Aortic smooth muscle cell (primary cell): ENCODE results near the gene LDAF1. TPM values are rescaled to one million over a fixed set of nuclear protein-coding genes. Genes with fewer than 3 reads are reported as not detected.

ENCODE experiments used
- total RNA-seq: library from RNA; depleted of rRNA; stranded (reverse); fragments of >200 nt; gene quantifications from 2 replicates; pipeline ENCODE4 v1.2.3, GENCODE V29; 2014

LDAF1 gene
- 25.6 and 29.0 TPM in 2 replicates for total RNA-seq

DNA sequence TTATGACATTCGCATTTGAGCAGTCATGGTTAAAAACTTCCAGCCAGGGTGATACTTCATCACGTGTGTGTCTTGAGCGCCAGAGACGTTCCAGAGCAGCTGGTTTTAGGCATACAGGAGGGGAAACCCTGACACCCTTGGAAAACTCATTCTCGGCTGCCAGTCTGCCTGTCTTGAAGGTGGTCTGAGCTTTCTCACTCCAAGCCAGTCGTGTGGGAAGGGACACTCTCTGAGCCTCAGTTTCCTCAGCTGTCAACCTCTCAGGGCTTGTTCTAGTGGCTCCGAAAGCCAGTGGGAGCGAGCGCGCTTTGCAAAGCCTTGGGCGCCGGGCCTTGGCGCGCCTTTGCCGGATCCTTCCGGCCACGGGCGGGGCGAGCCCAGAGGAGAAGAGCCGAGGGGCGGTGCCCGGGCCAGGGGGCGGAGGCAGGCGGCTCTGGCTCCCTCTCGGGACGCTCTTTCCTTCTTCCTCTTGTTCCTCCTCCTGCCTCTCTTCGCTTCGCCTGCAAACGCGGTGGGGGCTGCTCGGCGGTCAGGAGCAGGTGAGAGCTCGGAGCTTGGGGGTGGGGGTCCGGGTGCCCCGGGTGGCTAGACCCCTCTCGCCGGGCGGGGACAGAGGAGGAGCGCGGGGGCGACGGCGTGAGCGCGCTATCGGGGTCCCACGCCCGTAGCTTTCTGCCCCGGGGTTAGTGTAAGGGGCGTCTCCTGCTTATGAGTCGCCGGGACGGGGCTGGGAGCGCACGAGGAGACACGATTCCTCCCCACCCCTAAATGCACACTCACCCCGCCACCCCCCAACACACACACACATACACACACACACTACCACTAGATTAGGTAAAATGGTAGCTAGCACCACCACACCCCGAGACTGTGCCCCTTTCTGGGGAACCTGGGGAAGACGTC, at the start of gene LDAF1:
TSS of gene LDAF1 (plus strand) at position 467 of the 903 bp plus-strand sequence. CDS start 2,509 bp downstream, outside the sequence.

DNA sequence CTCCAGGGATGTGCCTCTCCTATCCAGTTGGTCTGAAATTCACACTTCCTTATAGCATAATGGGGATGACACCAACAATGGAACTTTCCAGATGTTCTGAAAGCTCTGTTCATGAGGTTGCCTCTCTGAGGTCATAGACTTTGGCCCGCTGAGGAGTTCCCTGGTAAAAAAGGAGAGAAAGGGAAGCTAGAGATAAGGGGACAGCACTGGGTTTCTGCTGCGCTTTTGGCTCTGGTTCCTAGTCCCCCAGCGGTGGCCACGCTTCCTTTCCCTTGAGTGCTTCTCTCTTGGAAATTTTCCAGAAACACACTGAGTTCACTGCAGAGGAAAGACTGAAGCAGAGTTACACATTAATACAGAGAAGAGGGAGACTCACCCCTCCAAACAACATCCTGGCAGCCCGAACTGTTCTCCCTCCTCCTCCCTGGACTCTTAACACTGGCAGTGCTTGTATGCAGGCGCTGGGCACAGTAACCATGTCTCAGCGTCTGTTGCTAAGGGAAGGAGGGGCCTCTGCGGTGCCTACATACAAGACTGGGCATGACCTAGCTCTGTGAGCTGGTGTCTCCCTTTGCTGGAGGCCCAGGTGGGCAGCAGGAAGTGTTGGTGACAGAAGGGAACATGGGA, 8.0 kb upstream of the LDAF1 start, which contains the start of gene DNAH3:
TSS of gene DNAH3 (minus strand) at position 472 of the 627 bp plus-strand sequence. CDS start 527 bp downstream, outside the sequence.

GRCh38 chr16:21211486-21211885, 53.0 kb downstream of the LDAF1 start, which contains the start of gene ZP2:
Gene ZP2, minus strand, starts transcription at chr16:21211574. Its CDS starts 27 bp downstream, at chr16:21211547.

Other genes with a start within 250 kb of the LDAF1 start
- gene DNAH3, start 7.8 kb upstream of the LDAF1 start, total RNA-seq = not detected in 2 replicates
- gene ZP2, start 52.9 kb downstream of the LDAF1 start, total RNA-seq = not detected in 2 replicates
- not detected in 2 replicates for gene ANKS4B, start 75.0 kb downstream of the LDAF1 start, total RNA-seq
- 0.26 and 0.56 TPM in 2 replicates for gene CRYM, start 119.6 kb downstream of the LDAF1 start, total RNA-seq